CD4-positive, alpha-beta T cell treated with Interleukin-15 for 1 hour (primary cell): ENCODE data around the gene NFATC4.
"Not testable (repeated sequence)": the region's sequence is repeated elsewhere in the genome, so short reads cannot be mapped to it uniquely, and the experiment has no call there.

ENCODE experiments used
- DNase-seq: peaks from one replicate; pipeline ENCODE4 v3.0.0-alpha.2; 2020

Gene NFATC4

DNA sequence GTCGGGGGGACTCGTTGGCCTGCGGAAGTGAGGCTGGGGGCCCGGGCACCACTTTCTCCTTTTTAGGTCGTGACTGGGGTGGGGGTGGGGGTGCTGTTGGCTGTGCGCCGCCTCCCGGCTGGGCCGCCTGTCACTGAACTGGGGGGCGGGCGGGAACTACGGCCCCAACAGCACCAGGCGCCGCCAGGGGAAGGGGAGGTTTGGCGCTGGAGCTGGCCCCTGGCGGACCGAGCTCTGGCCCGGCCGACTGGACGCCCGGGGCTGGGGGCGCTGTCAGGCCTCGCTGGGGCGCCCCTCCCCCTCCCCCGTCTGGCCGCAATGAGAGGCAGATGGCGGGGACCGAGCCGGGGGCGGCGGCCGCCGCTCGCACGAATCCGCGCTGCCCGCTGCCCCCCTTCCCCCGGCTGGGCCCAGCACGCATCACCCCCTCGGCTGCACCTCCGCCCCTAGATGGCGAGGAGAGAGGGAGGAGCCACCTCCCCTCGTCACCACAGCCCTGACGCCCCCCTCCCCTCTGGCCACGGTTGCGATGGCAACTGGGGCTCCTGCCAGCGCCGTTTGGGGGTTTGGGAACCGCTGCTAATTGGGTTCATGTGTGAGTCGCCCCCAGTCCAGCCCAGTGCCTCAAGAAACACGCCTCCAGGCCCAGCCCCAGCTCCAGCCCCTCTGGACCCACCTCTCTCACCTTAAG is 723 bp downstream of the NFATC4 start:
- DNase-seq: peak; percentile 65

DNA sequence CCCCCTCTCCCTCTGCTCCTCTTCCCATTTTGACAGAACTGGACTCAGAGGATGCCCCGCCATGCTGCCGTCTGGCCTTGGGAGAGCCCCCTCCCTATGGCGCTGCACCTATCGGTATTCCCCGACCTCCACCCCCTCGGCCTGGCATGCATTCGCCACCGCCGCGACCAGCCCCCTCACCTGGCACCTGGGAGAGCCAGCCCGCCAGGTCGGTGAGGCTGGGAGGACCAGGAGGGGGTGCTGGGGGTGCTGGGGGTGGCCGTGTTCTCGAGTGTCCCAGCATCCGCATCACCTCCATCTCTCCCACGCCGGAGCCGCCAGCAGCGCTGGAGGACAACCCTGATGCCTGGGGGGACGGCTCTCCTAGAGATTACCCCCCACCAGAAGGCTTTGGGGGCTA is 1.5 kb downstream of the NFATC4 start:
- DNase-seq: no peak

DNA sequence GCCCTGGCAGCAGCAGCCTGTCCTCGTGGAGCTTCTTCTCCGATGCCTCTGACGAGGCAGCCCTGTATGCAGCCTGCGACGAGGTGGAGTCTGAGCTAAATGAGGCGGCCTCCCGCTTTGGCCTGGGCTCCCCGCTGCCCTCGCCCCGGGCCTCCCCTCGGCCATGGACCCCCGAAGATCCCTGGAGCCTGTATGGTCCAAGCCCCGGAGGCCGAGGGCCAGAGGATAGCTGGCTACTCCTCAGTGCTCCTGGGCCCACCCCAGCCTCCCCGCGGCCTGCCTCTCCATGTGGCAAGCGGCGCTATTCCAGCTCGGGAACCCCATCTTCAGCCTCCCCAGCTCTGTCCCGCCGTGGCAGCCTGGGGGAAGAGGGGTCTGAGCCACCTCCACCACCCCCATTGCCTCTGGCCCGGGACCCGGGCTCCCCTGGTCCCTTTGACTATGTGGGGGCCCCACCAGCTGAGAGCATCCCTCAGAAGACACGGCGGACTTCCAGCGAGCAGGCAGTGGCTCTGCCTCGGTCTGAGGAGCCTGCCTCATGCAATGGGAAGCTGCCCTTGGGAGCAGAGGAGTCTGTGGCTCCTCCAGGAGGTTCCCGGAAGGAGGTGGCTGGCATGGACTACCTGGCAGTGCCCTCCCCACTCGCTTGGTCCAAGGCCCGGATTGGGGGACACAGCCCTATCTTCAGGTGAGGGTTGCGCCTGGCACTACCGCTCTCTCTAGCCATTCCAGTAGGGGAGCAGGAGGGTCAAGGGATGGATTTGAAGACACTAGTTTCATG is 2.1 kb downstream of the NFATC4 start:
- no peak for DNase-seq

- no peak for DNase-seq
These were observed 2.8 kb downstream of the NFATC4 start for GRCh38 chr14:24370748-24371147.

DNA sequence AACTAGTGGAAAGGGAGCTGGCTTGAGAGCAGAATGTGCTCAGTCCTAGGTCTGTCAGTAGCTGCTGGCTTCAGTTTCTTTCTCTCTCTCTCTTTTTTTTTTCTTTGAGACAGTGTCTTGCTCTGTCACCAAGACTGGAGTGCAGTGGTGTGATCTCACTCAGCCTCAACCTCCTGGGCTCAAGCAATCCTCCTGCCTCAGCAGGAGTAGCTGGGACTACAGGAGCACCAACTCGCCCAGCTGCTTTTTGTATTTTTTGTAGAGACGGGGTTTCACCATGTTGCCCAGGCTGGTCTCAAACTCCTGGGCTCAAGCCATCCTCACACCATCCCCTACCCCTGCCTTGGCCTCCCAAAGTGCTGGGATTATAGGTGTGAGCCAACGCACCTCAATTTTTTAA is 3.6 kb downstream of the NFATC4 start:
- not testable (repeated sequence) for DNase-seq

GRCh38 chr14:24372701-24373416 is 4.9 kb downstream of the NFATC4 start:
- no peak for DNase-seq

DNA sequence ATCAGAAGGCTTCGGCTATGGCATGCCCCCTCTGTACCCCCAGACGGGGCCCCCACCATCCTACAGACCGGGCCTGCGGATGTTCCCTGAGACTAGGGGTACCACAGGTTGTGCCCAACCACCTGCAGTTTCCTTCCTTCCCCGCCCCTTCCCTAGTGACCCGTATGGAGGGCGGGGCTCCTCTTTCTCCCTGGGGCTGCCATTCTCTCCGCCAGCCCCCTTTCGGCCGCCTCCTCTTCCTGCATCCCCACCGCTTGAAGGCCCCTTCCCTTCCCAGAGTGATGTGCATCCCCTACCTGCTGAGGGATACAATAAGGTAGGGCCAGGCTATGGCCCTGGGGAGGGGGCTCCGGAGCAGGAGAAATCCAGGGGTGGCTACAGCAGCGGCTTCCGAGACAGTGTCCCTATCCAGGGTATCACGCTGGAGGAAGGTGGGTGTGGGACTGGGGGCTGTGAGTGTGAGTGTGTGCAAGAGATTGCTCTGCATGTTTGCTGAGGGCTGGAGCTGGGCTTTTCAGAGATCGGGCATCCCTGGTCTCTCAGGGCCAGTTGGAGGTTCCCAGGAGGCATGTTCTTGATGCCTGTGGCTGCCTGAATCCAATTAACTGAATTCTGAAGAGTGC is 8.6 kb downstream of the NFATC4 start:
- DNase-seq: no peak

DNA sequence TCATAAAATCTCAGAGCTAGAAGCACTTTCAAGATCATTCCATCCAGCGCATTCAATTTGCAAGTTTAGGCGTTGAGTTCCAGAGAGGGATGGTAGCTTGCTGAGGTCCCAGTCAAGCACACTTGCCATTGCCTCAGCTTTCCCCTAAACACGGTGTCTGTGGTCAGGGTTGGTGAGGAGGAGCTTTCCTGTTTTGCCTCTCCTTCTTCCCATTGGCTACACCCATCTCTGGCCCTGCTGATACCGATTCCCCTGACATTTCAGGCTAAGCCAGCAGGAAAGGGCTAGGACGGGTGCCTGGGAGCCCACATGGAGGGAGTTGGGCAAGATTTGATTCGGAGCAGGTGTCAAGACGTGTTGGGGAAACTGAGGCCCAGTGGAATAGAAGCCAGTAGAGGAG is 9.1 kb downstream of the NFATC4 start:
- DNase-seq: no peak

GRCh38 chr14:24377657-24378056 is 9.7 kb downstream of the NFATC4 start:
- DNase-seq: no peak

DNA sequence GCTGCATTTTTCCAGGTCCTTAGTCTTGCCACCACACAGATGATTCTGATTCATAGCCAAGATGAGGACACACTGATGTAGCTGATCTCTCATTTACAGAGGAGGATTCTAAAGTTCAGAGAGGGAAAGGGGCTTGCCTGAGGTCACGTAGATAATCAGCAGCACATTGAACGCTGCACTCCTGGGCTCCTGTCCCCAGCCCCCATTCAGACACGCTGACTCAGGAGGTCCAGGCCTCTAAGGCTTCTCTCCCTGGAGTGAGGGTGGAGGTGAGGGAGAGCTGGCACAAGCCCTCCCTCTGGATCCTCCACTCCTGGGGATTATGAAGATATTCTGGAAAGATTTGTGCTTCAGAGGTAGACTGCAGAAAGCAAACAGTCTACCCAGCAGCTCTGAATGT is 10.3 kb downstream of the NFATC4 start:
- no peak for DNase-seq

GRCh38 chr14:24378981-24379906 is 11.3 kb downstream of the NFATC4 start:
- no peak for DNase-seq

DNA sequence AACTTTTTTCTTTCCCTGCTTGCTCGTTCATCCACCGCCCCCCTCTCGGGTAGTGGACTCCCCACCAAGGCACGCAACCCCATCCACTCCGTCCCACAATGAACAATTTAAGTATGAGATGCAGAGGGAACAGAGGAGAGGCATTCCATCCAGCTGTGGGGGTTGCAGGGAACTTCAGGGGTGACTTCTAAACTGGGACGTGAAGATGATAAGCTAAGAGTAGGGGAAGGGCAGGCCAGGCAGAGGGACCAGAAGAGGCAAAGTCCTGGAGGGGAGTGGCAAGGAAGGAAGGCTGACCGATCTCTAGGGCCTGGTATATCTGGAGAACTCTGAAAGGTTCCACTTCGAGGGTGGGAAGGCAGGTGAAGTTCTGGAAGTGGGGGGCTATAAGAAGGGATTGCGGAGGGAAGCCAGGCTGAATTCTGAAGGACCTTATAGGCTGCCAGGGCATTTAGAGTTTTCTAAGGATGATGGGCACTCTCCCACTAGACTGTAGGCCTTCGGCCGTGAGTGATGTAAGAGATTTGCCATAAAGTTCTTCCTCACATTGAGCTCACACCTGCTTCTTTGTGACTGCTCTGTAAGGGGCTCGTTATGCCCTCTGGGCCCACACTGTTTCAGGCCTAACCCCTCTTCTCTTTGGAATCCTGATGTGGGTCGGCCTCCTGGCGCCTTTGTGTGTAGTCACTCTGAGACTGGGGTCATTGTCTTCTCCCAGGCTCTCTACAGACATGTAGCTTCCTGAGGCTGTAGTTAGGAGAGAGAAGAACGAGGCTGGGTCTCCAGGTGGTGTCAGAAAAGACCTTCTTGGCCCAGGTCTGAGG is 12.1 kb downstream of the NFATC4 start:
- no peak for DNase-seq

GRCh38 chr14:24381363-24382063 is 13.5 kb downstream of the NFATC4 start:
- no peak for DNase-seq

- no peak for DNase-seq
These were observed 14.0 kb downstream of the NFATC4 start for GRCh38 chr14:24382064-24382371.

- DNase-seq: no peak
These were observed 16.2 kb downstream of the NFATC4 start for GRCh38 chr14:24384169-24384568.

GRCh38 chr14:24385524-24385923 is 17.5 kb downstream of the NFATC4 start:
- no peak for DNase-seq

DNA sequence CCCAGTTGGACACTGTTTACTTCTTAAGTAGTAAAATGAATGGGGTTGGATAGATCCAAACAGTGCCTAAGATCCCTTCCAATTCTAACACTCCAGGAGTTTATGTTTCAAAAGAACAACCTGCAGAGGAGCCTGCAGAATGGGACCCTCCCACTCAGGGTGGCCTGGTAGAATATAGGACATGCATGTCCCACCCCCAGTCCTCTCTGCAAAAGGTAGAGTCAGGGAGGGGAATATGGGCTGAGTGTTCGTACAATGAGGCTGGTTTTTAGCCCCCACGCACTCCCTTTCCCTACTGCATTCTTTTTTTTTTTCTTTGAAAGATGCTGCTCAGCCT is 19.0 kb downstream of the NFATC4 start:
- DNase-seq: no peak

GRCh38 chr14:24387579-24387978 is 19.6 kb downstream of the NFATC4 start:
- DNase-seq: not testable (repeated sequence)

DNA sequence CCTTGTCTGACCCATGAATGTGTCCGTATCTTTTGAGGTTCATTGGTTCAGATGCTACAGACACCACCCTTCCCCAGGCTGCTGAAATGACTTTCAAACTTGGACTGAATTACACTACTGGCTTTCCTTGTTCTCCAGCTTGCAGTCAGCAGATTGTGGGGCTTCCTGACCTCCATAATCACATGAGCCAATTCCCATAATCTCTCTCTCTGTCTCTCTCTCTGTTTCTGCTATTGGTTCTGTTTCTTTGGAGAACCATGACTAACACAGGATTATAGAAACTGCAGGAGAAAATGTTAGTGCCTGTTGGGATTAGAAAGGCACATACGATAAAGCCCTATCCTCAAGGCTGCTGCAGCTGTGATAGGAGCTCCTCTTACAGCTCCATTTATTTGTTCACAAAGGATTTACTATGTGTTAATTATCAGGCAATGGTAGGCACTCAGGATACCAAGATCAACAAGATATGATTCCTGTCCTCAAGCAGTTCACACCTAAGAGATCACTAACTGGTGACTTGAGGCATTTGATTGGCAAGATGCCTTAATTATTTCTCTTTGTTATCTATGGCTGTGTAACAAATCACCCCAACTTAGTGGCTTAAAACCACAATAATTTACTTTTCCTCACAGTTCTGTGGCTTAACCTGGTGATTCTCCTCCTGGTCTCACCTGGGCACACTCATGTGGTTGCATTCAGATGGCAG is 20.6 kb downstream of the NFATC4 start:
- DNase-seq: no peak

- DNase-seq: no peak
These were observed 21.4 kb downstream of the NFATC4 start for GRCh38 chr14:24389226-24389848.
